Fibroblast of peridontal ligament (primary cell): Measurements from ENCODE around the gene MCM3.

ENCODE experiments used
- DNase-seq: peaks from one replicate; pipeline ENCODE4 v3.0.0-alpha.2; 2010; ENCODE audit errors: extremely low read depth

MCM3 gene

GRCh38 chr6:52303178-52303577, 18.6 kb upstream of the MCM3 start:
- DNase-seq, result no peak

- no peak for DNase-seq
Measured at GRCh38 chr6:52301326-52301725, 16.8 kb upstream of the MCM3 start.

- DNase-seq, result no peak
Measured at GRCh38 chr6:52300489-52300931, 16.0 kb upstream of the MCM3 start.

GRCh38 chr6:52299653-52300052, 15.1 kb upstream of the MCM3 start:
- no peak for DNase-seq

- DNase-seq, result no peak
Measured at GRCh38 chr6:52297433-52297832, 12.9 kb upstream of the MCM3 start.

- no peak for DNase-seq
Measured at GRCh38 chr6:52293067-52293466, 8.5 kb upstream of the MCM3 start.

GRCh38 chr6:52288841-52289240, 4.3 kb upstream of the MCM3 start:
- no peak for DNase-seq

GRCh38 chr6:52288216-52288615, 3.7 kb upstream of the MCM3 start:
- DNase-seq, result no peak

- DNase-seq, result peak; percentile 82
Measured at GRCh38 chr6:52286798-52287432, 2.4 kb upstream of the MCM3 start.

GRCh38 chr6:52285177-52286068, 881 bp upstream of the MCM3 start:
- DNase-seq, result peak; percentile 73

- DNase-seq, result no peak
Measured at GRCh38 chr6:52284131-52284459, 447 bp downstream of the MCM3 start.

- DNase-seq, result no peak
Measured at GRCh38 chr6:52283111-52283510, 1.4 kb downstream of the MCM3 start.

GRCh38 chr6:52276130-52276529, 8.4 kb downstream of the MCM3 start:
- no peak for DNase-seq

GRCh38 chr6:52271852-52272460, 12.6 kb downstream of the MCM3 start:
- DNase-seq, result no peak

- DNase-seq, result peak; percentile 83
Measured at GRCh38 chr6:52263709-52264540, 20.6 kb downstream of the MCM3 start.

GRCh38 chr6:52262620-52263344, 21.8 kb downstream of the MCM3 start:
- DNase-seq, result no peak

GRCh38 chr6:52261229-52261628, 23.3 kb downstream of the MCM3 start:
- peak; percentile 95 for DNase-seq

- DNase-seq, result no peak
Measured at GRCh38 chr6:52260634-52261033, 23.9 kb downstream of the MCM3 start.

- no peak for DNase-seq
Measured at GRCh38 chr6:52255434-52255833, 29.1 kb downstream of the MCM3 start.

- DNase-seq, result no peak
Measured at GRCh38 chr6:52254731-52255378, 29.7 kb downstream of the MCM3 start.

GRCh38 chr6:52253494-52253893, 31.0 kb downstream of the MCM3 start:
- no peak for DNase-seq
